H1 (cell line): ENCODE data around the gene GEN1. TPM values are rescaled to one million over a fixed set of nuclear protein-coding genes. Genes with fewer than 3 reads are reported as not detected.

Experiments used
- CTCF ChIA-PET: fragments of 300-600 bp; sonication (Branson Sonifier 250); formaldehyde crosslinking; loops from one replicate; lab custom pipeline; 2021; ENCODE audit not compliant: partially characterized antibody; lab: Charles Lee
- POLR2A ChIA-PET: fragments of 300-600 bp; sonication (Branson Sonifier 250); formaldehyde crosslinking; loops from one replicate; lab custom pipeline; 2021; ENCODE audit warnings: inconsistent platforms; ENCODE audit not compliant: partially characterized antibody; lab: Charles Lee
- DNase-seq, 2 experiments: peaks; one replicate each; pipeline versions ENCODE4 v3.0.0 to v3.0.0-alpha.2; 2010 to 2022; ENCODE audit warnings: low spot score in 2 of 2, low read depth in 1 of 2, mixed read lengths in 1 of 2
- FAIRE-seq: peaks from 2 replicates; lab custom pipeline; 2011; peaks lifted over from hg19 to GRCh38; lab: Jason Lieb, UNC
- H2AFZ ChIP-seq: 2 replicates; pipeline ENCODE4 v1.8.1; 2012; ENCODE audit warnings: low read length, inconsistent platforms
- H2AK5ac ChIP-seq: 2 replicates; pipeline ENCODE4 v1.6.1; 2013; ENCODE audit warnings: low read depth, low read length
- H2BK120ac ChIP-seq: replicated peaks from 2 replicates; pipeline ENCODE3; 2013; ENCODE audit warnings: low read depth, low read length, inconsistent platforms
- H2BK12ac ChIP-seq: 2 replicates; pipeline ENCODE4 v1.6.1; 2013; ENCODE audit warnings: low read depth, low read length
- H2BK15ac ChIP-seq: 2 replicates; pipeline ENCODE4 v1.6.1; 2013; ENCODE audit warnings: low read length
- H2BK20ac ChIP-seq: 2 replicates; pipeline ENCODE4 v1.6.1; 2013; ENCODE audit warnings: low read length
- H2BK5ac ChIP-seq: 2 replicates; pipeline ENCODE4 v1.6.1; 2013; ENCODE audit warnings: low read depth, low read length
- H3K14ac ChIP-seq: 2 replicates; pipeline ENCODE4 v1.6.1; 2013; ENCODE audit warnings: inconsistent platforms; ENCODE audit not compliant: insufficient read length
- H3K18ac ChIP-seq: 2 replicates; pipeline ENCODE4 v1.6.1; 2013; ENCODE audit warnings: low read length; ENCODE audit errors: extremely low read depth
- H3K23ac ChIP-seq: 2 replicates; pipeline ENCODE4 v1.6.1; 2013; ENCODE audit warnings: inconsistent platforms; ENCODE audit not compliant: insufficient read length
- H3K23me2 ChIP-seq: 2 replicates; pipeline ENCODE4 v1.6.1; 2013; ENCODE audit warnings: low read depth, low read length
- H3K27ac ChIP-seq: 2 replicates; pipeline ENCODE4 v1.6.1; 2011; ENCODE audit warnings: low read depth, low read length, inconsistent platforms
- H3K27me3 ChIP-seq, 4 experiments: replicated peaks in 1 of 4; 1 replicate in 1 of 4; 2 replicates in 3 of 4; pipeline versions ENCODE4 v1.6.1 to v1.8.1; 2011 to 2013; ENCODE audit warnings: low read length in 3 of 4, mild to moderate bottlenecking in 3 of 4, inconsistent platforms in 2 of 4, mixed read lengths in 2 of 4, moderate library complexity in 1 of 4; ENCODE audit not compliant: control insufficient read depth in 3 of 4, insufficient read depth in 3 of 4; ENCODE audit errors: extremely low read depth in 1 of 4
- H3K36me3 ChIP-seq, 4 experiments: 2 replicates each; pipeline versions ENCODE4 v1.6.1 to v1.8.1; 2011 to 2013; ENCODE audit warnings: mild to moderate bottlenecking in 4 of 4, low read length in 3 of 4, moderate library complexity in 2 of 4, control low read depth in 1 of 4, inconsistent platforms in 1 of 4; ENCODE audit not compliant: insufficient read depth in 4 of 4, control insufficient read depth in 2 of 4
- H3K4ac ChIP-seq: replicated peaks from 2 replicates; pipeline ENCODE3; 2013; ENCODE audit warnings: low read length, low read depth, mixed read lengths, inconsistent platforms; ENCODE audit not compliant: insufficient read length
- H3K4me1 ChIP-seq, 4 experiments: replicated peaks in 1 of 4; 1 replicate in 1 of 4; 2 replicates in 3 of 4; pipeline versions ENCODE4 v1.6.1 to v1.8.1; 2011 to 2013; ENCODE audit warnings: low read length in 3 of 4, inconsistent platforms in 2 of 4, mixed read lengths in 1 of 4; ENCODE audit not compliant: insufficient read depth in 4 of 4, control insufficient read depth in 3 of 4
- H3K4me2 ChIP-seq, 2 experiments: 2 replicates each; pipeline versions ENCODE4 v1.6.1 to v1.8.1; 2011 to 2013; ENCODE audit warnings: low read depth in 2 of 2, low read length in 2 of 2, control low read depth in 1 of 2, inconsistent platforms in 1 of 2, mild to moderate bottlenecking in 1 of 2; ENCODE audit not compliant: insufficient read depth in 1 of 2
- H3K4me3 ChIP-seq, 4 experiments: fragments of 200-600, 300-600 bp in 1 of 4; sonication (generic), shearing (Covaris generic), sonication (Bioruptor Twin) in 1 of 4; 2 replicates each; pipeline versions ENCODE4 v1.5.1 to v1.8.1; 2011 to 2016; ENCODE audit warnings: low read length in 4 of 4, low read depth in 3 of 4, control low read depth in 2 of 4, inconsistent platforms in 2 of 4, mild to moderate bottlenecking in 2 of 4, mixed read lengths in 1 of 4, moderate library complexity in 1 of 4; ENCODE audit not compliant: insufficient read depth in 2 of 4; ENCODE audit errors: extremely low read depth in 1 of 4
- H3K56ac ChIP-seq: replicated peaks from 2 replicates; pipeline ENCODE3; 2013; ENCODE audit warnings: low read depth, mild to moderate bottlenecking, mixed read lengths, low read length, inconsistent platforms; ENCODE audit not compliant: insufficient read length
- H3K79me1 ChIP-seq: 2 replicates; pipeline ENCODE4 v1.6.1; 2013; ENCODE audit warnings: low read depth, low read length, control low read depth
- H3K79me2 ChIP-seq, 2 experiments: 2 replicates each; pipeline versions ENCODE4 v1.6.1 to v1.8.1; 2012 to 2013; ENCODE audit warnings: low read length in 2 of 2, mild to moderate bottlenecking in 2 of 2, inconsistent platforms in 1 of 2; ENCODE audit not compliant: insufficient read depth in 2 of 2, control insufficient read depth in 1 of 2
- H3K9ac ChIP-seq, 4 experiments: replicated peaks in 1 of 4; 1 replicate in 1 of 4; 2 replicates in 3 of 4; pipeline versions ENCODE4 v1.6.1 to v1.8.1; 2011 to 2013; ENCODE audit warnings: low read depth in 3 of 4, low read length in 3 of 4, control low read depth in 2 of 4, mild to moderate bottlenecking in 2 of 4, moderate library complexity in 2 of 4, inconsistent platforms in 1 of 4; ENCODE audit errors: extremely low read depth in 1 of 4
- H3K9me3 ChIP-seq, 2 experiments: 2 replicates each; pipeline versions ENCODE4 v1.6.1 to v1.8.1; 2012 to 2013; ENCODE audit warnings: mild to moderate bottlenecking in 2 of 2, moderate library complexity in 2 of 2, control low read depth in 1 of 2, inconsistent platforms in 1 of 2, low read depth in 1 of 2, low read length in 1 of 2, mixed read lengths in 1 of 2; ENCODE audit not compliant: insufficient read depth in 2 of 2
- H4K20me1 ChIP-seq, 2 experiments: replicated peaks in 1 of 2; 2 replicates each; pipeline versions ENCODE3 to v1.8.1; 2011 to 2013; ENCODE audit warnings: inconsistent platforms in 2 of 2, low read length in 2 of 2, mild to moderate bottlenecking in 1 of 2; ENCODE audit not compliant: insufficient read depth in 2 of 2, control insufficient read depth in 1 of 2
- H4K5ac ChIP-seq: 2 replicates; pipeline ENCODE4 v1.6.1; 2013; ENCODE audit warnings: low read length, low read depth, mixed read lengths, inconsistent platforms; ENCODE audit not compliant: insufficient read length
- H4K8ac ChIP-seq: 2 replicates; pipeline ENCODE4 v1.8.0; 2013; ENCODE audit warnings: mild to moderate bottlenecking, moderate library complexity, low read length, inconsistent platforms; ENCODE audit not compliant: insufficient read depth; ENCODE audit errors: extremely low read depth
- H4K91ac ChIP-seq: replicated peaks from 2 replicates; pipeline ENCODE3; 2013; ENCODE audit warnings: low read length, mixed read lengths, inconsistent platforms; ENCODE audit not compliant: insufficient read length
- ASH2L ChIP-seq: fragments of 200-600, 300-600 bp; sonication (generic); IDR thresholded peaks from one replicate; pipeline ENCODE4 v1.7.1; 2017; ENCODE audit warnings: low read length
- MAFK ChIP-seq: IDR thresholded peaks from 2 replicates; pipeline ENCODE4 v1.6.1; 2012; ENCODE audit warnings: low read depth, mild to moderate bottlenecking, improper control_type of control experiment, low read length
- POLR2AphosphoS5 ChIP-seq: IDR thresholded peaks from 2 replicates; pipeline ENCODE4 v1.6.1; 2011; ENCODE audit warnings: low read depth, low read length
- TAF1 ChIP-seq: IDR thresholded peaks from 2 replicates; pipeline ENCODE4 v1.6.1; 2011; ENCODE audit warnings: mild to moderate bottlenecking, low read depth, low read length
- TCF12 ChIP-seq: IDR thresholded peaks from 2 replicates; pipeline ENCODE4 v1.6.1; 2011; ENCODE audit warnings: low read depth, mild to moderate bottlenecking, low read length
- WGBS, 2 experiments: shearing (Covaris generic) in 1 of 2; methylation state at CpG; one replicate each; pipeline versions ENCODE4 v1.1.6 to v1.1.7; 2013 to 2015; ENCODE audit warnings: low lambda C conversion rate in 2 of 2, mixed read lengths in 2 of 2, inconsistent platforms in 1 of 2, low coverage in 1 of 2, missing lambda C conversion rate in 1 of 2; ENCODE audit not compliant: insufficient replicate concordance in 2 of 2, insufficient coverage in 1 of 2, insufficient read length in 1 of 2; ENCODE audit errors: extremely low coverage in 1 of 2, missing lambda C conversion rate in 1 of 2; 5-methylcytosine and 5-hydroxymethylcytosine counted together
- polyA plus RNA-seq, 7 experiments: library from polyadenylated mRNA; depleted of rRNA in 3 of 7; stranded (reverse) in 5 of 7; unstranded in 2 of 7; fragments of >200 nt in 5 of 7; fragments of 200-250 nt in 2 of 7; gene quantifications; 1 replicate in 5 of 7; 2 replicates in 1 of 7; 4 replicates in 1 of 7; pipeline versions ENCODE4 v1.2.1 to v1.2.3, GENCODE V29; 2011 to 2013; ENCODE audit warnings: missing spikeins in 2 of 7, mixed read lengths in 2 of 7
- total RNA-seq: library from RNA; stranded (reverse); fragmentation: NEBNext Ultra II Directional; extraction: Animal tissue kit (Norgen Biotek cat#: 25700); gene quantifications from 2 replicates; pipeline ENCODE4 v1.2.1, GENCODE V29; 2021
- TF ChIP-seq, protein P1 (sequence below): IDR thresholded peaks from 2 replicates; pipeline ENCODE4 v1.6.1; 2011; ENCODE audit warnings: low read depth, mild to moderate bottlenecking, low read length; ENCODE audit not compliant: insufficient read depth
- TF ChIP-seq, protein P2 (sequence below): IDR thresholded peaks from 2 replicates; pipeline ENCODE4 v1.6.1; 2011; ENCODE audit warnings: low read length, improper control_type of control experiment

GEN1 gene
- total and polyA plus RNA-seq, 2 of the 8 experiments (the other 6 are each of a cell fraction or from before 2014, with no cell fraction given) = 6.9 to 19.2 TPM

DNA sequence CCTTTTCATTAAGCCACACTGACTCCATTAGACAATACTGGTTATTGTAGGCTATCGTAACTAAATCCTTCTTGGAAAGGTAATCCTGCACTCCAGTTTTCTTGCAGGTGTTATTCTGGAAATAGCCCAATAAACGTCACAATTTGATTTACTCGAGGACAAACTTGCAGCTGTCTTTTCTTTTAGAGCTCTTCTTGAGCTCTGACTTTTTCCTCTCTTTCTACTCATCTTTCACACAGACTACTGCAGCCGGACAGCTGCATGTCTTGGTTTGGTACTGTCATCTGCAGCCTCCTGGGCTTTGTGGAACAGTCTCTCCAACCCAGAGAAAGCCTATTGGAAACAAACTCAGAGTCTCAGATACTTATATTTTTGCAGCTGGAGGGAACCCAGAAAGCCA lies 39.4 kb downstream of the GEN1 start:
- Histone ChIP-seq H3K56ac (no peak overlapping the region), H2AFZ (no peak overlapping the region), H2BK20ac (no peak overlapping the region)
- POLR2A ChIA-PET = no interaction called here
- DNase-seq = no peak
- TF ChIP-seq, protein P1, sequence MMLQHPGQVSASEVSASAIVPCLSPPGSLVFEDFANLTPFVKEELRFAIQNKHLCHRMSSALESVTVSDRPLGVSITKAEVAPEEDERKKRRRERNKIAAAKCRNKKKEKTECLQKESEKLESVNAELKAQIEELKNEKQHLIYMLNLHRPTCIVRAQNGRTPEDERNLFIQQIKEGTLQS = no peak
- TF ChIP-seq POLR2AphosphoS5 (no peak), MAFK (no peak), ASH2L (no peak), TCF12 (no peak), TAF1 (no peak)
- TF ChIP-seq, protein P2, sequence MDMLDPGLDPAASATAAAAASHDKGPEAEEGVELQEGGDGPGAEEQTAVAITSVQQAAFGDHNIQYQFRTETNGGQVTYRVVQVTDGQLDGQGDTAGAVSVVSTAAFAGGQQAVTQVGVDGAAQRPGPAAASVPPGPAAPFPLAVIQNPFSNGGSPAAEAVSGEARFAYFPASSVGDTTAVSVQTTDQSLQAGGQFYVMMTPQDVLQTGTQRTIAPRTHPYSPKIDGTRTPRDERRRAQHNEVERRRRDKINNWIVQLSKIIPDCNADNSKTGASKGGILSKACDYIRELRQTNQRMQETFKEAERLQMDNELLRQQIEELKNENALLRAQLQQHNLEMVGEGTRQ = no peak
- TF ChIP-seq, all 59 proteins: peak for 0
- no peak overlapping the region for H2BK120ac ChIP-seq
- H3K36me3 ChIP-seq = no peaks in the 10 kb centered on the region
- no peak overlapping the region for H2BK5ac ChIP-seq
- H3K14ac ChIP-seq = no peak overlapping the region
- no peak overlapping the region for H3K9ac ChIP-seq
- no peak overlapping the region for H4K91ac ChIP-seq
- 87% methylated on average over 4 of the region's 4 CpGs; no CpG with 5 or more reads in 1 of the 2 experiments for WGBS, 2 experiments
- H3K4me2 ChIP-seq = no peak overlapping the region
- no peak overlapping the region for H2AK5ac ChIP-seq
- H4K20me1 ChIP-seq = no peaks in the 10 kb centered on the region
- H3K4me3 ChIP-seq = no peak overlapping the region
- no peak overlapping the region for H3K4ac ChIP-seq
- H3K18ac ChIP-seq = no peak overlapping the region
- no peak overlapping the region for H3K27ac ChIP-seq
- no peak overlapping the region for H4K8ac ChIP-seq
- H3K79me2 ChIP-seq = no peaks in the 10 kb centered on the region
- no peaks in the 10 kb centered on the region for H3K23me2 ChIP-seq
- CTCF ChIA-PET = interaction anchor here (2.3 kb wide), 1 partner anchor 36 kb away, joined by 6 read pairs; no protein-coding TSS in a partner anchor
- H3K23ac ChIP-seq = no peak overlapping the region
- H3K79me1 ChIP-seq = no peaks in the 10 kb centered on the region
- no peaks in the 10 kb centered on the region for H3K9me3 ChIP-seq
- H2BK15ac ChIP-seq = no peak overlapping the region
- no peak overlapping the region for H2BK12ac ChIP-seq
- no peaks in the 10 kb centered on the region for H3K4me1 ChIP-seq
- no peak overlapping the region for H4K5ac ChIP-seq
- no peak for FAIRE-seq
- no peaks in the 10 kb centered on the region for H3K27me3 ChIP-seq
